Kidney (tissue), 14 donors: ENCODE results near the gene KCNIP1. TPM values are rescaled to one million over a fixed set of nuclear protein-coding genes. Genes with fewer than 3 reads are reported as not detected.
A peak's percentile ranks its signal among the peaks of the same experiment; 100 is the strongest.
"Not testable (repeated sequence)": the region's sequence is repeated elsewhere in the genome, so short reads cannot be mapped to it uniquely, and the experiment has no call there.

Source experiments
- DNase-seq, 5 donors: peaks; one replicate each; pipeline ENCODE4 v3.0.0-alpha.2; 2013 to 2020
- FAIRE-seq: peaks from 2 replicates; lab custom pipeline; 2012; peaks lifted over from hg19 to GRCh38; lab: Jason Lieb, UNC
- H3K27ac ChIP-seq, 2 donors: one replicate each; pipeline ENCODE4 v1.7.0; 2013; ENCODE audit warnings: low read depth in 2 of 2, low read length in 2 of 2, inconsistent platforms in 1 of 2
- H3K27me3 ChIP-seq: one replicate; pipeline ENCODE4 v1.7.1; 2013; ENCODE audit warnings: low read length, inconsistent platforms; ENCODE audit not compliant: control insufficient read depth, insufficient read depth
- H3K36me3 ChIP-seq, 3 donors: one replicate each; pipeline versions ENCODE4 v1.7.0 to v1.7.1; 2013; ENCODE audit warnings: low read length in 3 of 3, control low read depth in 1 of 3, inconsistent platforms in 1 of 3; ENCODE audit not compliant: insufficient read depth in 3 of 3, control insufficient read depth in 2 of 3
- H3K4me1 ChIP-seq, 3 donors: one replicate each; pipeline versions ENCODE4 v1.7.0 to v1.7.1; 2013; ENCODE audit warnings: low read length in 3 of 3, inconsistent platforms in 1 of 3, low read depth in 1 of 3; ENCODE audit not compliant: control insufficient read depth in 2 of 3, insufficient read depth in 2 of 3
- H3K4me3 ChIP-seq, 3 donors: one replicate each; pipeline versions ENCODE4 v1.7.0 to v1.8.1; 2013; ENCODE audit warnings: low read length in 3 of 3, control low read depth in 1 of 3, inconsistent platforms in 1 of 3
- H3K9ac ChIP-seq, 3 donors: one replicate each; pipeline versions ENCODE4 v1.7.0 to v1.7.1; 2013; ENCODE audit warnings: low read length in 3 of 3, control low read depth in 1 of 3, inconsistent platforms in 1 of 3
- H3K9me3 ChIP-seq, 3 donors: one replicate each; pipeline versions ENCODE4 v1.7.0 to v1.7.1; 2013; ENCODE audit warnings: low read length in 3 of 3, control low read depth in 1 of 3, inconsistent platforms in 1 of 3; ENCODE audit not compliant: control insufficient read depth in 2 of 3, insufficient read depth in 1 of 3
- CTCF ChIP-seq: IDR thresholded peaks from 3 replicates; pipeline ENCODE4 v1.5.1; 2012; ENCODE audit warnings: mild to moderate bottlenecking, moderate library complexity, borderline replicate concordance; ENCODE audit not compliant: insufficient read depth; ENCODE audit errors: extremely low read depth
- intact Hi-C: fragments of 100-400 bp; cut with DNase I; formaldehyde crosslinking; loops from one replicate; pipeline ENCODE4 v1.11.1; 2022
- polyA plus RNA-seq: library from polyadenylated mRNA; stranded (reverse); fragments of 350-450 nt; fragmentation: Illumina TruSeq; extraction: RNeasy Lipid Tissue Mini Kit (QIAGEN cat#74804); gene quantifications from one replicate; pipeline ENCODE4 v1.2.3, GENCODE V29; 2014; ENCODE audit warnings: low read depth, low replicate concordance; ENCODE audit not compliant: insufficient read depth
- total RNA-seq: library from RNA; stranded (reverse); fragmentation: NEBNext Ultra II Directional; extraction: Animal tissue kit (Norgen Biotek cat#: 25700); gene quantifications from one replicate; pipeline ENCODE4 v1.2.1, GENCODE V29; 2021
- donor health status: control.
- donor health status: control.
- donor health status: control.
- donor health status: control.
- donor health status: control.
- donor health status: DM: yes; HTN: yes; CAD: no.
- donor health status: Normal renal cell carcinoma (clear cell type).

Gene KCNIP1
- total and polyA plus RNA-seq, 2 donors from 2014 or later: 1.8 to 3.1 TPM

- no peak overlapping the region for H3K4me3 ChIP-seq
- H3K36me3 ChIP-seq: no peaks in the 10 kb centered on the region
- intact Hi-C loops: no loop called here
- TF ChIP-seq CTCF: no peak
- H3K4me1 ChIP-seq: peaks cover 0 to 25% (median 20%) of the 10 kb centered on the region in 3 donors
- no peak overlapping the region for H3K27ac ChIP-seq
- H3K9me3 ChIP-seq: no peaks in the 10 kb centered on the region
- DNase-seq (no peak), FAIRE-seq (no peak)
- H3K27me3 ChIP-seq: no peaks in the 10 kb centered on the region
- peak overlapping the region in 1 of 3 donors; percentile 24 for H3K9ac ChIP-seq
These were observed 256.3 kb downstream of the KCNIP1 start for GRCh38 chr5:170760113-170760512.

GRCh38 chr5:170761048-170761707, 257.4 kb downstream of the KCNIP1 start:
- H3K9ac ChIP-seq: no peak overlapping the region
- FAIRE-seq (no peak), DNase-seq (no peak)
- no peak for TF ChIP-seq CTCF
- H3K9me3 ChIP-seq: no peaks in the 10 kb centered on the region
- H3K27me3 ChIP-seq: no peaks in the 10 kb centered on the region
- intact Hi-C loops: no loop called here
- peaks cover 0 to 16% (median 13%) of the 10 kb centered on the region in 3 donors for H3K4me1 ChIP-seq
- H3K36me3 ChIP-seq: no peaks in the 10 kb centered on the region
- H3K27ac ChIP-seq: no peak overlapping the region
- H3K4me3 ChIP-seq: no peak overlapping the region

DNA sequence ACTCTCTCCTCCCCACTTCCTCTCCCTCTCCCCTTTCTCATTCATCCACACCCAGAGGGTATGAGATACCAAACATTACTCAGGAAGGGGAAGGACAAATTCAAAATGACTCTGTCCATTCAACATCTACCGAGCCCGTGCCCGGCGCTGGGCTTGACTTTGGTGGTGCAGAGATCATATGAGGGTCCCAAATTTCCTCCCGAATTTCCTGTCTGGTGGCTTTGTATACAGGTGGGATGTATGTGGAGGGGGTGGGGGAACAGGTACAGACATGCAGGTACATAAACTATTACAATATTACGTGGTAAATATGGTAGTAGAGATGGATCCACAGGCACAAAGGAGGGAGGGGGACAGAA, 257.9 kb downstream of the KCNIP1 start:
- H3K4me1 ChIP-seq: peaks cover 0 to 13% (median 13%) of the 10 kb centered on the region in 3 donors
- FAIRE-seq (no peak), DNase-seq (no peak)
- H3K9ac ChIP-seq: no peak overlapping the region
- TF ChIP-seq CTCF: no peak
- intact Hi-C loops: no loop called here
- peak overlapping the region in 1 of 2 donors; percentile 9 for H3K27ac ChIP-seq
- H3K27me3 ChIP-seq: no peaks in the 10 kb centered on the region
- H3K4me3 ChIP-seq: no peak overlapping the region
- no peaks in the 10 kb centered on the region for H3K9me3 ChIP-seq
- no peaks in the 10 kb centered on the region for H3K36me3 ChIP-seq

GRCh38 chr5:170762298-170762697, 258.5 kb downstream of the KCNIP1 start:
- H3K4me3 ChIP-seq, H3K9me3 ChIP-seq, intact Hi-C loops, H3K36me3 ChIP-seq, FAIRE-seq, H3K9ac ChIP-seq, DNase-seq, H3K27me3 ChIP-seq, H3K27ac ChIP-seq: not testable (repeated sequence)
- H3K4me1 ChIP-seq: peaks cover 0 to 12% (median 9%) of the 10 kb centered on the region in 3 donors

GRCh38 chr5:170765868-170766267, 262.0 kb downstream of the KCNIP1 start:
- H3K9ac ChIP-seq, H3K27ac ChIP-seq, H3K9me3 ChIP-seq, FAIRE-seq, DNase-seq, intact Hi-C loops, H3K27me3 ChIP-seq, H3K4me1 ChIP-seq, H3K4me3 ChIP-seq, H3K36me3 ChIP-seq: not testable (repeated sequence)
